Neural cell (in vitro differentiated cells): Measurements from ENCODE around the gene ADRB1. TPM values are rescaled to one million over a fixed set of nuclear protein-coding genes. Genes with fewer than 3 reads are reported as not detected.

ENCODE experiments used
- H2AFZ ChIP-seq: fragments of 200-600, 300-800 bp; sonication (generic), shearing (Covaris generic); 2 replicates; pipeline ENCODE4 v1.6.0; 2014; ENCODE audit warnings: low read depth, mild to moderate bottlenecking, antibody characterized with exemption, low read length, moderate library complexity
- H3F3A ChIP-seq: fragments of 200-600 bp; shearing (Covaris generic); 2 replicates; pipeline ENCODE4 v1.6.1; 2016; ENCODE audit warnings: mild to moderate bottlenecking, moderate library complexity, mixed read lengths, antibody characterized with exemption, low read length; ENCODE audit not compliant: insufficient read depth, poor library complexity, severe bottlenecking
- H3K27ac ChIP-seq: fragments of 200-600, 300-800 bp; sonication (generic), shearing (Covaris generic); 2 replicates; pipeline ENCODE4 v1.5.1; 2014; ENCODE audit warnings: mild to moderate bottlenecking, low read length, moderate library complexity
- H3K27me3 ChIP-seq: fragments of 300-800, 200-600 bp; sonication (generic), shearing (Covaris generic); 2 replicates; pipeline ENCODE4 v1.6.0; 2014; ENCODE audit warnings: mild to moderate bottlenecking, low read depth, low read length, moderate library complexity; ENCODE audit not compliant: insufficient read depth
- H3K36me3 ChIP-seq: fragments of 300-800, 200-600 bp; sonication (generic), shearing (Covaris generic); 2 replicates; pipeline ENCODE4 v1.5.1; 2014; ENCODE audit warnings: mild to moderate bottlenecking, antibody characterized with exemption, low read length, moderate library complexity; ENCODE audit not compliant: insufficient read depth
- H3K4me2 ChIP-seq: fragments of 300-800, 200-600 bp; sonication (generic), shearing (Covaris generic); 2 replicates; pipeline ENCODE4 v1.6.0; 2014; ENCODE audit warnings: mild to moderate bottlenecking, low read length
- H3K4me3 ChIP-seq: fragments of 300-800, 200-600 bp; sonication (generic), shearing (Covaris generic); 2 replicates; pipeline ENCODE4 v1.5.1; 2014; ENCODE audit warnings: mild to moderate bottlenecking, low read length, moderate library complexity
- H3K79me2 ChIP-seq: fragments of 200-600 bp; shearing (Covaris generic); replicated peaks from 2 replicates; pipeline ENCODE4 v1.6.0; 2014; ENCODE audit warnings: mild to moderate bottlenecking, low read length, moderate library complexity; ENCODE audit not compliant: insufficient read depth
- H3K9ac ChIP-seq: fragments of 300-800, 200-600 bp; sonication (generic), shearing (Covaris generic); 2 replicates; pipeline ENCODE4 v1.6.1; 2016; ENCODE audit warnings: mild to moderate bottlenecking, low read length, mixed read lengths
- H3K9me2 ChIP-seq: fragments of 200-600 bp; shearing (Covaris generic); 2 replicates; pipeline ENCODE4 v1.6.1; 2016; ENCODE audit warnings: mild to moderate bottlenecking, low read length, mixed read lengths; ENCODE audit not compliant: insufficient read depth
- H3K9me3 ChIP-seq: fragments of 200-600, 300-800 bp; sonication (generic), shearing (Covaris generic); 2 replicates; pipeline ENCODE4 v1.6.1; 2016; ENCODE audit warnings: mild to moderate bottlenecking, mixed run types, low read length, moderate library complexity, mixed read lengths
- H4K20me1 ChIP-seq: fragments of 200-600 bp; shearing (Covaris generic); 2 replicates; pipeline ENCODE4 v1.6.1; 2016; ENCODE audit warnings: mild to moderate bottlenecking, mixed run types; ENCODE audit not compliant: insufficient read depth
- CTCF ChIP-seq: fragments of 450-650 bp; IDR thresholded peaks from 2 replicates; pipeline ENCODE4 v1.5.1; 2014; ENCODE audit warnings: antibody characterized with exemption, mild to moderate bottlenecking, moderate library complexity; ENCODE audit not compliant: poor library complexity, severe bottlenecking
- EP300 ChIP-seq: fragments of 450-650 bp; conservative IDR thresholded peaks from 2 replicates; pipeline ENCODE4 v1.6.1; 2014; ENCODE audit warnings: antibody characterized with exemption, mild to moderate bottlenecking, moderate library complexity; ENCODE audit not compliant: poor library complexity, severe bottlenecking
- EZH2 ChIP-seq: fragments of 200-600, 300-800 bp; shearing (Covaris generic), sonication (generic); IDR thresholded peaks from 2 replicates; pipeline ENCODE4 v1.6.1; 2014; ENCODE audit warnings: antibody characterized with exemption, low read length, borderline replicate concordance, mild to moderate bottlenecking; ENCODE audit not compliant: insufficient read depth, poor library complexity, severe bottlenecking
- MXI1 ChIP-seq: fragments of 450-650 bp; conservative IDR thresholded peaks from 2 replicates; pipeline ENCODE4 v1.6.1; 2014; ENCODE audit warnings: antibody characterized with exemption, mild to moderate bottlenecking; ENCODE audit not compliant: poor library complexity, severe bottlenecking
- POLR2AphosphoS5 ChIP-seq: IDR thresholded peaks from 2 replicates; pipeline ENCODE4 v1.6.1; 2012
- RAD21 ChIP-seq: fragments of 450-650 bp; conservative IDR thresholded peaks from 2 replicates; pipeline ENCODE4 v1.6.1; 2014; ENCODE audit warnings: antibody characterized with exemption, mild to moderate bottlenecking, moderate library complexity
- REST ChIP-seq: IDR thresholded peaks from 2 replicates; pipeline ENCODE4 v1.6.1; 2012; ENCODE audit warnings: borderline replicate concordance
- SMC3 ChIP-seq: fragments of 450-650 bp; conservative IDR thresholded peaks from 2 replicates; pipeline ENCODE4 v1.6.1; 2014; ENCODE audit warnings: antibody characterized with exemption, mild to moderate bottlenecking, moderate library complexity; ENCODE audit not compliant: poor library complexity
- TAF1 ChIP-seq: IDR thresholded peaks from 2 replicates; pipeline ENCODE4 v1.6.1; 2012; ENCODE audit warnings: low read depth
- polyA minus RNA-seq: library from RNA; depleted of rRNA, polyadenylated mRNA; stranded (reverse); fragments of >200 nt; gene quantifications from 2 replicates; pipeline ENCODE4 v1.2.3, GENCODE V29; 2014
- polyA plus RNA-seq: library from polyadenylated mRNA; depleted of rRNA; stranded (reverse); fragments of >200 nt; gene quantifications from 2 replicates; pipeline ENCODE4 v1.2.3, GENCODE V29; 2014

The ADRB1 gene
- not detected in 2 replicates for polyA plus RNA-seq
- polyA minus RNA-seq: not detected in 2 replicates

- Histone ChIP-seq H2AFZ (no peak within 1 kb of the TSS), H3K27me3 (peaks cover 86% of the 10 kb centered on the region), H3K9me3 (no peaks in the 10 kb centered on the region), H3K4me2 (peak within 1 kb of the TSS; percentile 71), H3K9me2 (no peaks in the 10 kb centered on the region), H3K79me2 (no peaks in the 10 kb centered on the region), H3F3A (no peaks in the 10 kb centered on the region), H3K4me3 (peak within 1 kb of the TSS; percentile 66), H3K27ac (no peak within 1 kb of the TSS), H4K20me1 (no peaks in the 10 kb centered on the region), H3K36me3 (no peaks in the 10 kb centered on the region), H3K9ac (peak within 1 kb of the TSS; percentile 26)
- TF ChIP-seq CTCF (no peak), TAF1 (no peak), REST (no peak), POLR2AphosphoS5 (no peak), EP300 (no peak), SMC3 (no peak), MXI1 (no peak), EZH2 (no peak), RAD21 (no peak)
These were observed at the start of gene ADRB1 for GRCh38 chr10:114043532-114044246. ADRB1 (plus strand) TSS chr10:114043866; CDS start chr10:114044133, 267 bp downstream.

GRCh38 chr10:113995201-113995600 is 48.5 kb upstream of the ADRB1 start:
- H4K20me1 ChIP-seq: no peaks in the 10 kb centered on the region
- TF ChIP-seq EZH2: no peak
- no peak for TF ChIP-seq POLR2AphosphoS5
- TF ChIP-seq EP300: no peak
- no peak for TF ChIP-seq TAF1
- no peak for TF ChIP-seq RAD21
- no peak for TF ChIP-seq MXI1
- TF ChIP-seq CTCF: no peak
- no peak for TF ChIP-seq SMC3
- no peak for TF ChIP-seq REST
- no peaks in the 10 kb centered on the region for H3K9me2 ChIP-seq
- H3K9ac ChIP-seq: no peak overlapping the region
- no peaks in the 10 kb centered on the region for H3F3A ChIP-seq
- H3K36me3 ChIP-seq: no peaks in the 10 kb centered on the region
- H3K9me3 ChIP-seq: no peaks in the 10 kb centered on the region
- H3K4me3 ChIP-seq: no peak overlapping the region
- H3K4me2 ChIP-seq: no peak overlapping the region
- H3K79me2 ChIP-seq: no peaks in the 10 kb centered on the region
- no peaks in the 10 kb centered on the region for H3K27me3 ChIP-seq
- no peak overlapping the region for H2AFZ ChIP-seq
- no peak overlapping the region for H3K27ac ChIP-seq
